CD4-positive, alpha-beta T cell treated with Interferon alpha-2 for 1 hour (primary cell): ENCODE data around the gene FBXO47.

Experiments used
- DNase-seq, 2 donors: peaks; one replicate each; pipeline ENCODE4 v3.0.0-alpha.2; 2020 to 2022

Gene FBXO47

GRCh38 chr17:38967290-38967738 is at the start of gene FBXO47:
Gene FBXO47 (minus strand): TSS chr17:38967403. CDS start chr17:38963025, 4,378 bp downstream.
- DNase-seq = peak; percentile 87 to 89

- peak in 1 of 2 donors; percentile 42 for DNase-seq
Measured at GRCh38 chr17:39016193-39017153, 49.3 kb upstream of the FBXO47 start.

GRCh38 chr17:39015546-39015935 is 48.3 kb upstream of the FBXO47 start:
- DNase-seq = no peak

- DNase-seq = peak in 1 of 2 donors; percentile 10
Measured at GRCh38 chr17:39014795-39015545, 47.8 kb upstream of the FBXO47 start.

GRCh38 chr17:39014044-39014794 is 47.0 kb upstream of the FBXO47 start:
- no peak for DNase-seq

GRCh38 chr17:39012725-39013124 is 45.5 kb upstream of the FBXO47 start:
- DNase-seq = no peak

- DNase-seq = no peak
Measured at GRCh38 chr17:39011907-39012468, 44.8 kb upstream of the FBXO47 start.

GRCh38 chr17:39009581-39010001 is 42.4 kb upstream of the FBXO47 start:
- DNase-seq = no peak

GRCh38 chr17:39008633-39009032 is 41.4 kb upstream of the FBXO47 start:
- DNase-seq = no peak

- DNase-seq = peak; percentile 46 to 62
Measured at GRCh38 chr17:39002991-39003715, 36.0 kb upstream of the FBXO47 start.

- peak in 1 of 2 donors; percentile 34 for DNase-seq
Measured at GRCh38 chr17:39001703-39002637, 34.8 kb upstream of the FBXO47 start.

- DNase-seq = no peak
Measured at GRCh38 chr17:39000021-39000601, 32.9 kb upstream of the FBXO47 start.

GRCh38 chr17:38996660-38997337 is 29.6 kb upstream of the FBXO47 start:
- no peak for DNase-seq

- no peak for DNase-seq
Measured at GRCh38 chr17:38994026-38994425, 26.8 kb upstream of the FBXO47 start.

GRCh38 chr17:38984666-38985065 is 17.5 kb upstream of the FBXO47 start:
- no peak for DNase-seq

- DNase-seq = peak; percentile 62 to 78
Measured at GRCh38 chr17:38982858-38983746, 15.9 kb upstream of the FBXO47 start.

GRCh38 chr17:38981636-38982035 is 14.4 kb upstream of the FBXO47 start:
- no peak for DNase-seq

GRCh38 chr17:38980490-38981217 is 13.5 kb upstream of the FBXO47 start:
- DNase-seq = no peak
